HG03439 (cell line): Measurements from ENCODE around the gene CD72.

Experiments
- ATAC-seq: cut with Tn5 transposase; IDR thresholded peaks from one replicate; pipeline ENCODE4 v1.9.1; 2021; ENCODE audit warnings: mild to moderate bottlenecking, moderate library complexity; ENCODE audit not compliant: unreplicated experiment

CD72 gene

GRCh38 chr9:35560625-35561337, 57.4 kb downstream of the CD72 start:
- no peak for ATAC-seq
